Measurements from ENCODE around the gene OR2K2.

GRCh38 chr9:111366978-111367377 lies 37.0 kb upstream of the OR2K2 start:
- TF ChIP-seq GATA2 (IDR thresholded peaks at IDR 0.05; ENCODE audit: low read depth, low read length): no peak
- TF ChIP-seq GATA3 (IDR thresholded peaks at IDR 0.05; ENCODE audit: low read depth, low read length): no peak

Measured in SH-SY5Y (cell line).